H9 (cell line): ENCODE data around the gene ERGIC3. TPM values are rescaled to one million over a fixed set of nuclear protein-coding genes. Genes with fewer than 3 reads are reported as not detected.

Experiments
- DNase-seq: peaks from one replicate; pipeline ENCODE4 v3.0.0-alpha.2; 2017
- H2AFZ ChIP-seq: one replicate; pipeline ENCODE4 v1.6.1; 2013; ENCODE audit warnings: mild to moderate bottlenecking, low read length, control low read depth, moderate library complexity
- H2AK5ac ChIP-seq: 2 replicates; pipeline ENCODE4 v1.6.1; 2013; ENCODE audit warnings: low read length, control low read depth, mixed read lengths; ENCODE audit not compliant: insufficient read length
- H2BK120ac ChIP-seq: one replicate; pipeline ENCODE4 v1.6.1; 2013; ENCODE audit warnings: low read depth, mild to moderate bottlenecking, low read length, control low read depth, inconsistent platforms; ENCODE audit not compliant: poor library complexity, severe bottlenecking
- H2BK12ac ChIP-seq: 2 replicates; pipeline ENCODE4 v1.6.1; 2013; ENCODE audit warnings: low read length, control low read depth, mixed read lengths, low read depth; ENCODE audit not compliant: insufficient read length
- H2BK15ac ChIP-seq: 2 replicates; pipeline ENCODE4 v1.6.1; 2013; ENCODE audit warnings: low read depth, low read length, control low read depth
- H2BK20ac ChIP-seq: one replicate; pipeline ENCODE4 v1.6.1; 2013; ENCODE audit warnings: low read depth, mild to moderate bottlenecking, low read length, control low read depth, inconsistent platforms; ENCODE audit not compliant: poor library complexity, severe bottlenecking
- H2BK5ac ChIP-seq: 2 replicates; pipeline ENCODE4 v1.6.1; 2013; ENCODE audit warnings: low read length, control low read depth, mixed read lengths; ENCODE audit not compliant: insufficient read length
- H3K14ac ChIP-seq: 2 replicates; pipeline ENCODE4 v1.6.1; 2013; ENCODE audit warnings: low read length, control low read depth; ENCODE audit not compliant: insufficient read depth
- H3K18ac ChIP-seq: 2 replicates; pipeline ENCODE4 v1.6.1; 2013; ENCODE audit warnings: low read depth, mild to moderate bottlenecking, mixed read lengths, low read length, control low read depth; ENCODE audit not compliant: insufficient read length
- H3K23ac ChIP-seq: 2 replicates; pipeline ENCODE4 v1.6.1; 2013; ENCODE audit warnings: low read length, control low read depth, mixed read lengths, low read depth; ENCODE audit not compliant: insufficient read length
- H3K23me2 ChIP-seq: 2 replicates; pipeline ENCODE4 v1.6.1; 2013; ENCODE audit warnings: low read depth, mild to moderate bottlenecking, mixed read lengths, low read length, control low read depth; ENCODE audit not compliant: insufficient read length, poor library complexity, severe bottlenecking
- H3K27ac ChIP-seq: 2 replicates; pipeline ENCODE4 v1.5.1; 2013; ENCODE audit warnings: low read length, control low read depth, mixed read lengths, low read depth; ENCODE audit not compliant: insufficient read length
- H3K27me3 ChIP-seq: 2 replicates; pipeline ENCODE4 v1.6.1; 2013; ENCODE audit warnings: low read length, control low read depth, inconsistent platforms; ENCODE audit not compliant: insufficient read depth
- H3K4ac ChIP-seq: 2 replicates; pipeline ENCODE4 v1.6.1; 2013; ENCODE audit warnings: low read depth, mild to moderate bottlenecking, control low read depth, inconsistent platforms, low read length, moderate library complexity
- H3K4me1 ChIP-seq: 2 replicates; pipeline ENCODE4 v1.6.1; 2013; ENCODE audit warnings: low read length, control low read depth, inconsistent platforms; ENCODE audit not compliant: insufficient read depth
- H3K4me2 ChIP-seq: 2 replicates; pipeline ENCODE4 v1.6.1; 2013; ENCODE audit warnings: low read length, control low read depth, mixed read lengths; ENCODE audit not compliant: insufficient read length, insufficient read depth
- H3K56ac ChIP-seq: 2 replicates; pipeline ENCODE4 v1.6.1; 2013; ENCODE audit warnings: low read depth, mild to moderate bottlenecking, mixed read lengths, low read length, control low read depth; ENCODE audit not compliant: insufficient read length
- H3K79me1 ChIP-seq: 2 replicates; pipeline ENCODE4 v1.6.1; 2013; ENCODE audit warnings: low read depth, mild to moderate bottlenecking, moderate library complexity, low read length, control low read depth, inconsistent platforms; ENCODE audit not compliant: insufficient read depth, poor library complexity, severe bottlenecking
- H3K79me2 ChIP-seq: 2 replicates; pipeline ENCODE4 v1.6.1; 2013; ENCODE audit warnings: low read length, control low read depth, inconsistent platforms; ENCODE audit not compliant: insufficient read depth
- H3K9ac ChIP-seq: 2 replicates; pipeline ENCODE4 v1.6.1; 2013; ENCODE audit warnings: low read length, control low read depth, mixed read lengths; ENCODE audit not compliant: insufficient read length; ENCODE audit errors: extremely low read depth
- H3K9me3 ChIP-seq: one replicate; pipeline ENCODE4 v1.6.1; 2013; ENCODE audit warnings: low read depth, low read length, inconsistent platforms; ENCODE audit not compliant: control insufficient read depth
- H3T11ph ChIP-seq: one replicate; pipeline ENCODE4 v1.6.1; 2013; ENCODE audit warnings: mild to moderate bottlenecking, low read length, control low read depth, inconsistent platforms
- H4K20me1 ChIP-seq: one replicate; pipeline ENCODE4 v1.6.1; 2013; ENCODE audit not compliant: control insufficient read depth, insufficient read length, insufficient read depth
- H4K5ac ChIP-seq: 2 replicates; pipeline ENCODE4 v1.6.1; 2013; ENCODE audit warnings: low read depth, mild to moderate bottlenecking, mixed read lengths, low read length, control low read depth; ENCODE audit not compliant: insufficient read length
- H4K8ac ChIP-seq: replicated peaks from 2 replicates; pipeline ENCODE4 v1.6.1; 2013; ENCODE audit warnings: low read length, control low read depth, mixed read lengths, low read depth; ENCODE audit not compliant: insufficient read length
- H4K91ac ChIP-seq: 2 replicates; pipeline ENCODE4 v1.6.1; 2013; ENCODE audit warnings: low read depth, mild to moderate bottlenecking, moderate library complexity, mixed read lengths, low read length, control low read depth; ENCODE audit not compliant: insufficient read length
- H3K27ac Mint-ChIP-seq, 3 experiments: 2 replicates in 2 of 3; 3 replicates in 1 of 3; pipeline ENCODE4 v1.8.0; 2020 to 2021; ENCODE audit warnings: mixed read lengths in 3 of 3, mild to moderate bottlenecking in 1 of 3, moderate library complexity in 1 of 3
- H3K27me3 Mint-ChIP-seq: 2 replicates; pipeline ENCODE4 v1.8.0; 2021; ENCODE audit warnings: low read depth, mild to moderate bottlenecking, moderate library complexity, mixed read lengths
- H3K36me3 Mint-ChIP-seq, 3 experiments: 2 replicates in 2 of 3; 3 replicates in 1 of 3; pipeline ENCODE4 v1.8.0; 2020 to 2021; ENCODE audit warnings: low read depth in 3 of 3, mixed read lengths in 3 of 3; ENCODE audit not compliant: insufficient read depth in 1 of 3
- H3K4me1 Mint-ChIP-seq, 2 experiments: 2 replicates each; pipeline ENCODE4 v1.8.0; 2020; ENCODE audit warnings: mixed read lengths in 2 of 2
- H3K4me3 Mint-ChIP-seq, 2 experiments: 2 replicates in 1 of 2; 3 replicates in 1 of 2; pipeline ENCODE4 v1.8.0; 2020 to 2021; ENCODE audit warnings: mild to moderate bottlenecking in 2 of 2, mixed read lengths in 2 of 2, moderate library complexity in 1 of 2
- H3K9me3 Mint-ChIP-seq, 2 experiments: 2 replicates in 1 of 2; 3 replicates in 1 of 2; pipeline ENCODE4 v1.8.0; 2020; ENCODE audit warnings: mild to moderate bottlenecking in 2 of 2, mixed read lengths in 2 of 2, moderate library complexity in 1 of 2
- CTCF ChIP-seq: fragments of 200-600 bp; sonication (generic); conservative IDR thresholded peaks from 3 replicates; pipeline ENCODE4 v1.8.0; 2021; ENCODE audit warnings: antibody characterized with exemption, mild to moderate bottlenecking
- WGBS: extraction: QIAGEN DNeasy Blood & Tissue Kit; methylation state at CpG from one replicate; pipeline ENCODE4 v1.1.7; 2013; ENCODE audit warnings: missing lambda C conversion rate, low lambda C conversion rate, mixed read lengths; ENCODE audit not compliant: insufficient read length; ENCODE audit errors: extremely low coverage; 5-methylcytosine and 5-hydroxymethylcytosine counted together
- total RNA-seq: library from RNA; stranded (reverse); gene quantifications from 2 replicates; pipeline ENCODE4 v1.2.1, GENCODE V29; 2021

Gene ERGIC3
- total RNA-seq, 1 experiment from 2014 or later: 188 TPM

GRCh38 chr20:35575958-35576357, 34.1 kb downstream of the ERGIC3 start:
- no peak for DNase-seq
- Histone ChIP-seq H3K56ac (no peak overlapping the region), H3K79me2 (no peaks in the 10 kb centered on the region), H3K9ac (no peak overlapping the region), H3K23me2 (no peaks in the 10 kb centered on the region), H3K23ac (no peak overlapping the region), H2AFZ (no peak overlapping the region), H3K4ac (no peak overlapping the region), H3K9me3 (no peaks in the 10 kb centered on the region), H3K4me2 (no peak overlapping the region), H3T11ph (no peak overlapping the region), H2AK5ac (no peak overlapping the region), H2BK120ac (no peak overlapping the region), H4K91ac (no peak overlapping the region), H2BK12ac (no peak overlapping the region), H3K27ac (no peak overlapping the region), H3K14ac (no peak overlapping the region), H4K20me1 (no peaks in the 10 kb centered on the region), H2BK5ac (no peak overlapping the region), H3K4me1 (no peaks in the 10 kb centered on the region), H3K27me3 (no peaks in the 10 kb centered on the region), H4K8ac (no peak overlapping the region), H2BK15ac (no peak overlapping the region), H4K5ac (no peak overlapping the region), H3K79me1 (no peaks in the 10 kb centered on the region), H3K18ac (no peak overlapping the region), H2BK20ac (no peak overlapping the region)
- Mint-ChIP-seq H3K27me3 (peaks cover 4% of the 10 kb centered on the region), H3K4me1 (no peaks in the 10 kb centered on the region), H3K27ac (no peak overlapping the region), H3K4me3 (no peak overlapping the region), H3K9me3 (peaks cover 6 to 8% of the 10 kb centered on the region in 2 experiments; a peak in 3 of 5 replicates), H3K36me3 (peaks cover 0 to 10% (median 1%) of the 10 kb centered on the region in 3 experiments; a peak in 4 of 7 replicates)
- TF ChIP-seq CTCF: no peak
- WGBS: no CpG with 5 or more reads among the region's 4 CpGs
